ENCODE measurements around the gene DPM2.
A peak's percentile ranks its signal among the peaks of the same experiment; 100 is the strongest.

The DPM2 gene

GRCh38 chr9:127941062-127941960, 3.7 kb upstream of the DPM2 start:
- Histone ChIP-seq H2AFZ (ENCODE audit: low read depth, low read length, severe bottlenecking) (no peak overlapping the region), H3K79me2 (ENCODE audit: insufficient read depth, low read length) (peaks cover 11% of the 10 kb centered on the region), H3K9ac (ENCODE audit: low read length) (no peak overlapping the region), H3K27ac (ENCODE audit: low read depth, low read length) (no peak overlapping the region), H3K9me2 (replicated peaks; ENCODE audit: insufficient read depth, low read length) (no peaks in the 10 kb centered on the region), H3K27me3 (ENCODE audit: low read length) (no peaks in the 10 kb centered on the region), H3K4me3 (ENCODE audit: insufficient read depth, low read length, poor library complexity, severe bottlenecking) (no peak overlapping the region), H3F3A (ENCODE audit: insufficient read depth) (peaks cover 40% of the 10 kb centered on the region), H3K9me3 (ENCODE audit: insufficient read depth, low read length) (no peaks in the 10 kb centered on the region), H4K20me1 (ENCODE audit: low read depth, low read length) (no peaks in the 10 kb centered on the region), H3K36me3 (ENCODE audit: low read length) (peaks cover 15% of the 10 kb centered on the region), H3K4me2 (ENCODE audit: low read depth, low read length, poor library complexity, severe bottlenecking) (no peak overlapping the region)
- TF ChIP-seq EZH2phosphoT487 (conservative IDR thresholded peaks at IDR 0.05; ENCODE audit: low read length) (no peak), CTCF (IDR thresholded peaks at IDR 0.05; ENCODE audit: insufficient read depth, low read length, poor library complexity, severe bottlenecking) (no peak)

GRCh38 chr9:127940593-127940992, 2.9 kb upstream of the DPM2 start:
- no peaks in the 10 kb centered on the region for H3K9me2 ChIP-seq (replicated peaks; ENCODE audit: insufficient read depth, low read length)
- H3K36me3 ChIP-seq (ENCODE audit: low read length) = peaks cover 15% of the 10 kb centered on the region
- no peaks in the 10 kb centered on the region for H3K27me3 ChIP-seq (ENCODE audit: low read length)
- no peak overlapping the region for H3K27ac ChIP-seq (ENCODE audit: low read depth, low read length)
- no peak overlapping the region for H3K4me3 ChIP-seq (ENCODE audit: insufficient read depth, low read length, poor library complexity, severe bottlenecking)
- no peak overlapping the region for H3K4me2 ChIP-seq (ENCODE audit: low read depth, low read length, poor library complexity, severe bottlenecking)
- peaks cover 40% of the 10 kb centered on the region for H3F3A ChIP-seq (ENCODE audit: insufficient read depth)
- H3K9me3 ChIP-seq (ENCODE audit: insufficient read depth, low read length) = no peaks in the 10 kb centered on the region
- TF ChIP-seq CTCF (IDR thresholded peaks at IDR 0.05; ENCODE audit: insufficient read depth, low read length, poor library complexity, severe bottlenecking) = no peak
- TF ChIP-seq EZH2phosphoT487 (conservative IDR thresholded peaks at IDR 0.05; ENCODE audit: low read length) = no peak
- no peak overlapping the region for H2AFZ ChIP-seq (ENCODE audit: low read depth, low read length, severe bottlenecking)
- H4K20me1 ChIP-seq (ENCODE audit: low read depth, low read length) = no peaks in the 10 kb centered on the region
- peaks cover 16% of the 10 kb centered on the region for H3K79me2 ChIP-seq (ENCODE audit: insufficient read depth, low read length)
- no peak overlapping the region for H3K9ac ChIP-seq (ENCODE audit: low read length)

- Histone ChIP-seq H2AFZ (ENCODE audit: low read depth, low read length, severe bottlenecking) (peak overlapping the region; percentile 45), H3K9me3 (ENCODE audit: insufficient read depth, low read length) (no peaks in the 10 kb centered on the region), H3K36me3 (ENCODE audit: low read length) (peaks cover 12% of the 10 kb centered on the region), H3K27ac (ENCODE audit: low read depth, low read length) (peak overlapping the region; percentile 62), H3K4me2 (ENCODE audit: low read depth, low read length, poor library complexity, severe bottlenecking) (peak overlapping the region; percentile 97), H3K9me2 (replicated peaks; ENCODE audit: insufficient read depth, low read length) (no peaks in the 10 kb centered on the region), H3K4me3 (ENCODE audit: insufficient read depth, low read length, poor library complexity, severe bottlenecking) (peak overlapping the region; percentile 76), H3K79me2 (ENCODE audit: insufficient read depth, low read length) (peaks cover 19% of the 10 kb centered on the region), H3F3A (ENCODE audit: insufficient read depth) (peaks cover 34% of the 10 kb centered on the region), H3K9ac (ENCODE audit: low read length) (peak overlapping the region; percentile 79), H4K20me1 (ENCODE audit: low read depth, low read length) (no peaks in the 10 kb centered on the region), H3K27me3 (ENCODE audit: low read length) (no peaks in the 10 kb centered on the region)
- TF ChIP-seq CTCF (IDR thresholded peaks at IDR 0.05; ENCODE audit: insufficient read depth, low read length, poor library complexity, severe bottlenecking) (no peak), EZH2phosphoT487 (conservative IDR thresholded peaks at IDR 0.05; ENCODE audit: low read length) (no peak)
Observed at GRCh38 chr9:127938298-127938690, 640 bp upstream of the DPM2 start.
